VCaP (cell line): ENCODE data around the gene OTUD4.

Experiments
- H3K27ac ChIP-seq: fragments of 450-650 bp; 2 replicates; pipeline ENCODE4 v1.5.1; 2017
- TF ChIP-seq, protein P1 (sequence below): fragments of 450-650 bp; conservative IDR thresholded peaks from 2 replicates; pipeline ENCODE4 v1.5.1; 2017; ENCODE audit warnings: mild to moderate bottlenecking, moderate library complexity

OTUD4 gene

DNA sequence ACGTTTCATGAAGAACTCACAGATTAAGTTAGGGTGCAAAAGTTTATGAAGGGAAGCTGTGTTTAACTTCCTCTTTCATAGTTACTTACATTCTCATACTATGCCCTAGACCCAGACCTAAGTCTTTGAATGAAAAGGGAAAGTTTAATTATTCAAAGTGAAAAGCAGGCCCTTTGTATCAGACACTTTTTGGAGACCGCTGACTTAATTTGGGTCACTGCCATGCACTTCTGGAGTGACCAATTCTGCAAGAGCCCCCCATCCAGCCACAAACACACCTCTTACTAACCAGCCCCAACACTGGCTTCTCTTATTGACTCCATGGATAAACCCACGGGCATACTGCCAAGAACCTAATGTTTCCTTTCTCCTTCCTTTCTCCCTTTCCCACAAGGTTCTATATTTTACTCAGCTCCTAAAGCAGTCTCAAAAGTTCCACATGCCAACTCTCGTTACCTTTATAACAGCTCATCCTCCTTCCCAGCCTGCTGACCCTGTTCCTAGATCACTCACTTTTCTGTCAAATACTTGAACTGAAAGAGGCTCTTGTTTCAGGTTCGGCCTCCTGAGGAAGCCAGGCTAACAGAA is 47.8 kb downstream of the OTUD4 start:
- TF ChIP-seq, protein P1, sequence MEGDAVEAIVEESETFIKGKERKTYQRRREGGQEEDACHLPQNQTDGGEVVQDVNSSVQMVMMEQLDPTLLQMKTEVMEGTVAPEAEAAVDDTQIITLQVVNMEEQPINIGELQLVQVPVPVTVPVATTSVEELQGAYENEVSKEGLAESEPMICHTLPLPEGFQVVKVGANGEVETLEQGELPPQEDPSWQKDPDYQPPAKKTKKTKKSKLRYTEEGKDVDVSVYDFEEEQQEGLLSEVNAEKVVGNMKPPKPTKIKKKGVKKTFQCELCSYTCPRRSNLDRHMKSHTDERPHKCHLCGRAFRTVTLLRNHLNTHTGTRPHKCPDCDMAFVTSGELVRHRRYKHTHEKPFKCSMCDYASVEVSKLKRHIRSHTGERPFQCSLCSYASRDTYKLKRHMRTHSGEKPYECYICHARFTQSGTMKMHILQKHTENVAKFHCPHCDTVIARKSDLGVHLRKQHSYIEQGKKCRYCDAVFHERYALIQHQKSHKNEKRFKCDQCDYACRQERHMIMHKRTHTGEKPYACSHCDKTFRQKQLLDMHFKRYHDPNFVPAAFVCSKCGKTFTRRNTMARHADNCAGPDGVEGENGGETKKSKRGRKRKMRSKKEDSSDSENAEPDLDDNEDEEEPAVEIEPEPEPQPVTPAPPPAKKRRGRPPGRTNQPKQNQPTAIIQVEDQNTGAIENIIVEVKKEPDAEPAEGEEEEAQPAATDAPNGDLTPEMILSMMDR: no peak
- no peak overlapping the region for H3K27ac ChIP-seq

DNA sequence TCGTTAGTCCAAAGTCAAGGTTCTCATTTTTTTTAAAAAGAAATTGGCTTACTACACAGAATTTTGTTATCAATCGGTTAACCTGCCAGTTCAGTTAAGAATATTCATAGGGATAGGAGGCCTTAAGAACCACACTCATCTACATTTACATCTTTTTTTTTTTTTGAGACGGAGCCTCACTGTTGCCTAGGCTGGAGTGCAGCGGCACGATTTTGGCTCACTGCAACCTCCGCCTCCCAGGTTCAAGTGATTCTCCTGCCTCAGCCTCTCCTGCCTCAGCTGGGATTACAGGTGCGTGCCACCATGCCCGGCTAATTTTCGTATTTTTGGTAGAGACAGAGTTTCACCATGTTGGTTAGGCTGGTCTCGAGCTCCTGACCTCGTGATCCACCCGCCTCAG is 48.5 kb downstream of the OTUD4 start:
- TF ChIP-seq, protein P1: no peak
- H3K27ac ChIP-seq: no peak overlapping the region

DNA sequence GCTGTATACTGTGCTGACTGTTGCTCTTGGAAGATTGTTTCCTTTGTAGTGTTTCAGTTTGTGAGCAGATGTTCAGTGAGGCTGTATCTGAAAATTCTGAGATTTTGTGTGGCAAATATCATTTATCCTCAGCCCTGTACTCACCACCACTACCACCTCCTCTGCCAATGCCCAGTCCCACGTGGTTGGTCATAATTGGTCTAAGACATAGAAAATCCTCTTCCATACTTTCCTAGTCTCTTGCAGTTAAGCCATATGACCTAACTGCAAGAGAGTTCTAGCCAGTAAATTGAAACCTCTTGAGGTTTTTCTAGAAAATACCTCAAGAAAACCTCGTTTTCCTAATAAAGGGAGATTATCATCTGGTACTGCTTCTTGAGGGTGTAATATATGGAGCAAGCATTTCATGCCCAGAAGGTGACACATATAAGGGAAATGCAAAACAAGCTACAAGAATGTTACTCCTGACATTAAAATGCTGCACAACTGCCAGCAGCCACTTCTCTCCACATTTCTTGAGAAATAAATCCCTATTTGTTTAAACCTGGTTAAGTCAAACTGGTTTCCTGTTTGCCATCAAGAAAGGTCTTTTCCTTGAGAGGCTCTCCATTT is 49.5 kb downstream of the OTUD4 start:
- TF ChIP-seq, protein P1: no peak
- no peak overlapping the region for H3K27ac ChIP-seq

DNA sequence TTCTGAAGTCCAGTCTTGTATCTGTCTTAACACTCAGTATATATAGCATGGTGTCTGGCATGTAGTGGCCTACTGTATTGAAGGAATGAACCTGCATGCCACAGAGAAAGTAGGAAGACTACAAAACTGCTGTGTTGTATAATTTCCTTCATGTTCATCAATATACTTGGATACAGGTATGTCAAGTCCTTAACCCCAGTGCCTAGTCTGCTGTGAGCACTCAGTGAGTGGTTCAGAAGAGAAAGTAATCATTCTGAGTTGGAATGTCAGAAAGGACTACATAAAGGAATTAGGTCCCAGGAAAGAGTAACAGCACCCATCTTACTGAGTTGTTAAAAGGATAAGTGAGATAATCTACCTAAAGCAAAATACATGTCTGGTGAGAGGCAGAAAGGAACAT is 50.3 kb downstream of the OTUD4 start:
- H3K27ac ChIP-seq: no peak overlapping the region
- TF ChIP-seq, protein P1: no peak

DNA sequence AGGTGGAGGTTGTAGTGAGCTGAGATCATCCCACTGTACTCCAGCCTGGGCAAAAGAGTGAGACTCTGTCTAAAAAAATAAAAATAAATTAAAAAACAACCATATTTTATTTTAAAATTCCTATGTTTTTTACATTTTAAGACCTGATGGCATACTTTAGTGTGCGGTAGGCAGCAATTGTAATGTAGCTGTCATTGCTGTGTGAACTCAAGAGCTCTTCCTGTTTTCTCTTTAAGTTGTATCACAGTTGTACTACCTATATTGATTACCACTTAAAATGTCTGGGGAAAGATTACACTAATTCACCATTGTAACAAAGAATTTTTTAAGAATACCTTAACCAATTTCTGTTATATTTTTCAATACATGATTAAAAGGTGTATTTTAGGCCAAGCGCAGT is 55.0 kb downstream of the OTUD4 start:
- H3K27ac ChIP-seq: no peak overlapping the region

DNA sequence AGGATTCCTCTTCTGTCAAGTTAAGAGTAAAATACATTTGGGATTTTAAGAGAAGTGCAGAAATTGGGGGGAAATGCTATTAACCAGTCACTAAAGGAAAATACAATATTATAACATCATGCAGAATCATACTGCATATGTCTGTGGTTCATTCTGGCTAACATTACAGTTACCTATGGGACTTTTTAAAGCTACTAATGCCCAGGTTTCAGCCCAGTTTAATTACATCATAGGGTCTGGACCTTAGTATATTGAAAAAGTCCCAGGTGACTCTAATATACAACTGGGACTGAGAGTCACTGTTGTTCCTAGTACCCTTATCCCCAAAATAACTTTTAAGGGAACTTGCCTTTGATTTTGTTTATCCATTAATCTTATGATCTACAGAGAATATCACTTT is 72.3 kb downstream of the OTUD4 start:
- TF ChIP-seq, protein P1: no peak
- H3K27ac ChIP-seq: no peak overlapping the region

More for the DNA sequence above, 55.0 kb downstream of the OTUD4 start:
- TF ChIP-seq, protein P1: no peak

DNA sequence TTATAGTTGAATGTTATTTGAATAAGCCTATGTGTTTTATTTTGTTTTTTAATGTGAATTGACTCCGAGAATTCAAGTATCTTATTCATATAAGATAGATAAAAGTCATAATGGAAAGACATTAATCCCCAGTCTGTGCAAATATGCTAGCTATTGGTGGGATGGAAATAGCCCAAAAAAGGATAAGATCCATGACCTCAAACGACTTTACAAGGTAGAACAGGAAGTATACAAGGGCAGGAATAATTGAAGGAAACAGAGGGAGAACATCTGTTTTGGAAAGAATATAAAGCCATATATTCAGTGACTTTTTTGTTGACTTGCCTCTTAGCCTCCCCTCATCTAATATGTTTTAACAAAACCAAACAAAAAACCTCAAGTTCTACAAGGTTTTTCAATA is 73.3 kb downstream of the OTUD4 start:
- no peak overlapping the region for H3K27ac ChIP-seq
- TF ChIP-seq, protein P1: no peak
